ENCODE measurements around the gene KCND3. TPM values are rescaled to one million over a fixed set of nuclear protein-coding genes. Genes with fewer than 3 reads are reported as not detected.

KCND3 gene
- total and polyA plus RNA-seq, 2 experiments from 2014 or later = 0.16 to 0.33 TPM

DNA sequence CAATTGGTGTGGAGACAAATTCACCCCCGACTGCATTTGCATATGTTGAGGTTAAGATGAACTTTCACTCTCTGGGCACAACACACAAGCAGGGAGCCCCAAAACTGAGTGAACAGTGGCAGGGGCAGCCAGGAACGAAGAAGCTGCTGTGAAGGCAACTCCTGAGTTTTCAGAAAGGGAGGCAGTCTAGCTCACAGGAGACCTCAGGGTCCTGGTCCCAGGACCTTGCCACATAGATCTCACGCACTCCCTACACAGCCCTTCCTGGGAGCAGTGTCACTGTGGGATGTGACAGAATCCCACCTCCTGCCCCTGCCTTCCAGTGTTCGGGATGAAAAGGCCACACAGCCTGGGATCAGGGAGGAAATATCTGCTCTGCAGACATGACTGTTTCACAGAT is 60.9 kb downstream of the KCND3 start:
- TF ChIP-seq, protein P1, sequence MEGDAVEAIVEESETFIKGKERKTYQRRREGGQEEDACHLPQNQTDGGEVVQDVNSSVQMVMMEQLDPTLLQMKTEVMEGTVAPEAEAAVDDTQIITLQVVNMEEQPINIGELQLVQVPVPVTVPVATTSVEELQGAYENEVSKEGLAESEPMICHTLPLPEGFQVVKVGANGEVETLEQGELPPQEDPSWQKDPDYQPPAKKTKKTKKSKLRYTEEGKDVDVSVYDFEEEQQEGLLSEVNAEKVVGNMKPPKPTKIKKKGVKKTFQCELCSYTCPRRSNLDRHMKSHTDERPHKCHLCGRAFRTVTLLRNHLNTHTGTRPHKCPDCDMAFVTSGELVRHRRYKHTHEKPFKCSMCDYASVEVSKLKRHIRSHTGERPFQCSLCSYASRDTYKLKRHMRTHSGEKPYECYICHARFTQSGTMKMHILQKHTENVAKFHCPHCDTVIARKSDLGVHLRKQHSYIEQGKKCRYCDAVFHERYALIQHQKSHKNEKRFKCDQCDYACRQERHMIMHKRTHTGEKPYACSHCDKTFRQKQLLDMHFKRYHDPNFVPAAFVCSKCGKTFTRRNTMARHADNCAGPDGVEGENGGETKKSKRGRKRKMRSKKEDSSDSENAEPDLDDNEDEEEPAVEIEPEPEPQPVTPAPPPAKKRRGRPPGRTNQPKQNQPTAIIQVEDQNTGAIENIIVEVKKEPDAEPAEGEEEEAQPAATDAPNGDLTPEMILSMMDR (IDR thresholded peaks at IDR 0.05; ENCODE audit: low read depth, low read length) = no peak

GRCh38 chr1:111927652-111928051 is 61.8 kb downstream of the KCND3 start:
- TF ChIP-seq, protein P1 (IDR thresholded peaks at IDR 0.05; ENCODE audit: low read depth, low read length) = no peak
- Histone ChIP-seq H3K9me3 (ENCODE audit: low read depth) (no peaks in the 10 kb centered on the region), H3K27me3 (peaks cover 69% of the 10 kb centered on the region), H3K4me1 (ENCODE audit: low read depth) (no peaks in the 10 kb centered on the region), H3K4me3 (no peak overlapping the region), H3K36me3 (no peaks in the 10 kb centered on the region), H3K27ac (no peak overlapping the region)
- no peak for DNase-seq (ENCODE audit: low read depth in 1 of 2, low spot score in 1 of 2)

More for the DNA sequence above, 60.9 kb downstream of the KCND3 start:
- no peaks in the 10 kb centered on the region for H3K9me3 ChIP-seq (ENCODE audit: low read depth)
- peaks cover 62% of the 10 kb centered on the region for H3K27me3 ChIP-seq
- H3K36me3 ChIP-seq = no peaks in the 10 kb centered on the region
- H3K4me1 ChIP-seq (ENCODE audit: low read depth) = no peaks in the 10 kb centered on the region
- no peak overlapping the region for H3K4me3 ChIP-seq
- H3K27ac ChIP-seq = no peak overlapping the region
- no peak for DNase-seq (ENCODE audit: low read depth in 1 of 2, low spot score in 1 of 2)

- DNase-seq (ENCODE audit: low read depth in 1 of 2, low spot score in 1 of 2) = no peak
- Histone ChIP-seq H3K4me3 (no peak overlapping the region), H3K27me3 (peaks cover 50% of the 10 kb centered on the region), H3K27ac (no peak overlapping the region), H3K36me3 (no peaks in the 10 kb centered on the region), H3K9me3 (ENCODE audit: low read depth) (no peaks in the 10 kb centered on the region), H3K4me1 (ENCODE audit: low read depth) (peaks cover 3% of the 10 kb centered on the region)
- TF ChIP-seq, protein P1 (IDR thresholded peaks at IDR 0.05; ENCODE audit: low read depth, low read length) = no peak
Observed at GRCh38 chr1:111924786-111925185, 64.7 kb downstream of the KCND3 start.

DNA sequence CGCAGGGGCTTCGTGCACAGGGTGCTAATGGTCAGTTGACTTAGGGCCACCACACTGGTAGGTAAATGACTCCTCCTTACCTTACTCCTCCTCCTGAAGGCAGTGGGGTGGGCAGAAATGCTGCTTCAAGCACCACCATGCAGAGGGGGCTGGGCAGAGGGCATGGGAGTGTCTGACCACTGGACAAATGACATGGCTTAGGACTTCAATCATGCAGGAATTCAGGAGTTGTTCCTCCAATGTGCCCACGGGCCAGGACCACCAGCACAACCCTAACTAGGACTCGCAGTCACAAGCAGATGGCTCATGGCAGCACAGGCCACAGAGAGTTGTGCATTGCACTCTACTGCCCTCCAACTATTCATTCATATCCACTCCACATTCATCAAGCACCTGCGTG is 65.7 kb downstream of the KCND3 start:
- peaks cover 42% of the 10 kb centered on the region for H3K27me3 ChIP-seq
- H3K36me3 ChIP-seq = no peaks in the 10 kb centered on the region
- H3K4me3 ChIP-seq = no peak overlapping the region
- DNase-seq (ENCODE audit: low read depth in 1 of 2, low spot score in 1 of 2) = no peak
- no peak overlapping the region for H3K27ac ChIP-seq
- TF ChIP-seq, protein P1 (IDR thresholded peaks at IDR 0.05; ENCODE audit: low read depth, low read length) = no peak
- no peaks in the 10 kb centered on the region for H3K9me3 ChIP-seq (ENCODE audit: low read depth)
- H3K4me1 ChIP-seq (ENCODE audit: low read depth) = peaks cover 3% of the 10 kb centered on the region

- no peak for DNase-seq (ENCODE audit: low read depth in 1 of 2, low spot score in 1 of 2)
- no peak overlapping the region for H3K27ac ChIP-seq
- no peaks in the 10 kb centered on the region for H3K36me3 ChIP-seq
- peaks cover 53% of the 10 kb centered on the region for H3K27me3 ChIP-seq
- no peak overlapping the region for H3K4me3 ChIP-seq
- no peaks in the 10 kb centered on the region for H3K9me3 ChIP-seq (ENCODE audit: low read depth)
- TF ChIP-seq, protein P1 (IDR thresholded peaks at IDR 0.05; ENCODE audit: low read depth, low read length) = no peak
- peaks cover 3% of the 10 kb centered on the region for H3K4me1 ChIP-seq (ENCODE audit: low read depth)
Observed at GRCh38 chr1:111921948-111922347, 67.5 kb downstream of the KCND3 start.

All from cardiac muscle cell (in vitro differentiated cells and primary cell).